ENCODE measurements around the gene PDZD4. TPM values are rescaled to one million over a fixed set of nuclear protein-coding genes. Genes with fewer than 3 reads are reported as not detected.

Gene PDZD4
- total and polyA plus RNA-seq, 10 of the 15 experiments (the other 5 are each of a cell fraction or from before 2014, with no cell fraction given), result 0.01 to 0.15 (median 0.04) TPM; not detected in 6

DNA sequence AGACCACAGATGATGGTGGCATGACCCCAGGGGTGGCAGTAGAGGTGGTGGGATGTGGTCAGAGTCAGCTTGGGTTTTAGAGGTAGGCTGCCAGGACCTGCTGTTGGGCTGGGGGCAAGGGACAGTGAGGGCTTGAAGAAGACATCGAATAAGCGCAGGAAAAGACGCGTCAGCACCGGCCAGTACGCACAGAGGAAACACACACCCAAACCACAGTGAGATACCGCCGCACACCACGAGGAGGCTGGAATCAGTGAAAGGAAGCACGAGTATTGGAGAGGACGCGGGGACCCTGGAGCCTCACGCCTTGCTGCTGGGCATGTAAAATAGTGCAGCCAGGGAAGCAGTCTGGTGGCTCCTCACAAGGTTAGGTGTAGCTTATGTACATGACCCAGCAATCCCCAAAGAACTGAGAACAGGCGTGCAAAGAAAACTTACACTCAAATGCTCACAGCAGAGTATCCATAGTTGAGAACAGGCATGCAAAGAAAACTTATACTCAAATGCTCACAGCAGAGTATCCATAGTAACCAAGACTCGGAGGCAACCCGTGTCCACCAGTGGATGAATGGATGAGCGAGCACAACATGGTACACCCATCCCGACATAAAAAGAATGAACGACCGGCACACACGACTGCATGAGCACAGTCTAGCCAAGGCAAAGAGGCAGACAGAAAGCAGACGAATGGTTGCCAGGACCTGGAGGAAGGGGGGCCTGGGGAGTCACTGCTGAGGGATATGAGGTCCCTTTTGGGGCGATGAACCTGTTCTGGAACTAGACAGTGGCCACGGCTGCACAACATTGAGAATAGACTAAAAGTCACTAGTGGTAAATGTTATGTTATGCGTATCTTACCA is 13.3 kb downstream of the PDZD4 start:
- no peak for FAIRE-seq

DNA sequence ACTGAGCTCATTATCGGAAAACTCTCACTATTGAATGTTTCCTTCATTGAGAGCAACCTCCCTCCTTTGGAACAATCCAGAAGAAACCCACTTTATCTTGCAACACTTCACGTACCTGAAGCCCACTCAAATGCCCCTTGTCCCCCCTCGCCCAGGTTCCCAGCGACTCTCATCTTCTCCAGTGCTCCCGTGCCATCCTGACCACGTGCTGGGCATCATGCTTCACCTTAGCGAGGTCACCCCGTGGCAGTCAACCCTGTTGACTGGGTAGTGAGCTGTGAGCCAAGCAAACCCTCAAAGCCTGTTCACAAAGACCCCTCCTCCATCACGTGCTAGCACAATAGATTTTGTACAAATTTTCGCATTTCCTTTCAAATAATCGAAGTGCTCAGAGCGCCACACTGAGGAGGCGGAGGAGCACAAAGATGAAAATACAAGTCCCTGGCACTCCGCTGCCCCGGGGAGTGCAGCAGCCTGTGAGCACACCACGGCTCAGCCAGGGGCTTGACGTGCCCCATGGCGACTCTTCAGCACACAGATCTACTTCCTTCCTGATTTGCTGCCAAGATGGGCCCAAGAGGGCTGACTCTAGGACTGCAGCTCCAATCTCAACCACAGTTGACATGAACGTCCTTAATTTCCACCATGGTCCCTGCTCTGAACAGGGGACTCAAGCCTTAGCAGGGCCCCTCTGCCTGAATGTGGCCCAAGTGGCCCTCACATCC is 15.6 kb downstream of the PDZD4 start:
- Histone ChIP-seq H3K36me3 (ENCODE audit: control insufficient read depth in 2 of 2, insufficient read depth in 2 of 2, low read length in 1 of 2) (no peaks in the 10 kb centered on the region), H3K9ac (ENCODE audit: control insufficient read depth, insufficient read depth, low read length) (no peak overlapping the region), H3K4me3 (no peak overlapping the region), H3K27ac (ENCODE audit: control insufficient read depth, insufficient read depth) (no peak overlapping the region), H3K27me3 (replicated peaks in 1 of 2; ENCODE audit: control insufficient read depth in 2 of 2, insufficient read depth in 2 of 2, low read length in 1 of 2) (no peaks in the 10 kb centered on the region), H2AFZ (ENCODE audit: control insufficient read depth, low read depth, low read length) (no peak overlapping the region), H3K4me1 (ENCODE audit: control insufficient read depth, insufficient read depth, low read length) (no peaks in the 10 kb centered on the region), H3K9me3 (replicated peaks; ENCODE audit: control insufficient read depth, insufficient read depth, low read length) (no peaks in the 10 kb centered on the region; the same call in 2 of the 3 replicates), H3K79me2 (ENCODE audit: control insufficient read depth, insufficient read depth, low read length) (no peaks in the 10 kb centered on the region), H4K20me1 (ENCODE audit: control insufficient read depth, insufficient read depth) (no peaks in the 10 kb centered on the region), H3K4me2 (ENCODE audit: control insufficient read depth, insufficient read depth) (no peak overlapping the region)
- BruUV-seq (replicated peaks), result no TSS peak
- WGBS (ENCODE audit: insufficient coverage, insufficient replicate concordance, low lambda C conversion rate, missing lambda C conversion rate), result 34% methylated on average over 19 of the region's 19 CpGs
- ChIA-PET POLR2A (no interaction called here), CTCF (interaction anchor here (0.5 kb wide), 1 partner anchor 114 kb away, joined by 3 read pairs; no protein-coding TSS in a partner anchor), SMC1A (ENCODE audit: uncharacterized antibody, unreplicated experiment) (no interaction called here), RAD21 (ENCODE audit: unreplicated experiment) (no interaction called here)
- intact Hi-C loops (cut with micrococcal nuclease; ENCODE audit: unreplicated experiment), result no loop called here
- ATAC-seq (no peak), DNase-seq (ENCODE audit: low read depth, low spot score) (no peak), FAIRE-seq (no peak)
- in situ Hi-C loops (cut with MboI), result loop anchor here (25.0 kb wide), 1 partner anchor 627 kb away; the partner anchor contains the start of gene MAGEA1
- no peak for TF ChIP-seq FOXM1 (IDR thresholded peaks at IDR 0.05; ENCODE audit: low read depth, low read length)
- no peak for TF ChIP-seq RFX5 (IDR thresholded peaks at IDR 0.05; ENCODE audit: low read depth, low read length)
- no peak for TF ChIP-seq MEF2A (IDR thresholded peaks at IDR 0.05; ENCODE audit: insufficient read depth, low read depth, low read length)
- no peak for TF ChIP-seq HDAC2 (IDR thresholded peaks at IDR 0.05)
- no peak for TF ChIP-seq HDAC6 (IDR thresholded peaks at IDR 0.05; ENCODE audit: unreplicated experiment)
- TF ChIP-seq ZNF384 (IDR thresholded peaks at IDR 0.05; ENCODE audit: borderline replicate concordance, low read depth, low read length), result no peak
- TF ChIP-seq MYC (IDR thresholded peaks at IDR 0.05; ENCODE audit: insufficient read depth, insufficient read length, insufficient replicate concordance, low read length, severe bottlenecking), result no peak
- TF ChIP-seq BHLHE40 (IDR thresholded peaks at IDR 0.05; ENCODE audit: borderline replicate concordance in 1 of 2, low read depth in 2 of 2, low read length in 1 of 2), result no peak
- TF ChIP-seq IRF3 (IDR thresholded peaks at IDR 0.05), result no peak
- no peak for TF ChIP-seq JUND (IDR thresholded peaks at IDR 0.05; ENCODE audit: low read depth, low read length)
- TF ChIP-seq, protein P1, sequence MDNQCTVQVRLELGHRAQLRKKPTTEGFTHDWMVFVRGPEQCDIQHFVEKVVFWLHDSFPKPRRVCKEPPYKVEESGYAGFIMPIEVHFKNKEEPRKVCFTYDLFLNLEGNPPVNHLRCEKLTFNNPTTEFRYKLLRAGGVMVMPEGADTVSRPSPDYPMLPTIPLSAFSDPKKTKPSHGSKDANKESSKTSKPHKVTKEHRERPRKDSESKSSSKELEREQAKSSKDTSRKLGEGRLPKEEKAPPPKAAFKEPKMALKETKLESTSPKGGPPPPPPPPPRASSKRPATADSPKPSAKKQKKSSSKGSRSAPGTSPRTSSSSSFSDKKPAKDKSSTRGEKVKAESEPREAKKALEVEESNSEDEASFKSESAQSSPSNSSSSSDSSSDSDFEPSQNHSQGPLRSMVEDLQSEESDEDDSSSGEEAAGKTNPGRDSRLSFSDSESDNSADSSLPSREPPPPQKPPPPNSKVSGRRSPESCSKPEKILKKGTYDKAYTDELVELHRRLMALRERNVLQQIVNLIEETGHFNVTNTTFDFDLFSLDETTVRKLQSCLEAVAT (IDR thresholded peaks at IDR 0.05), result no peak
- no peak for TF ChIP-seq ZBED1 (IDR thresholded peaks at IDR 0.05; ENCODE audit: borderline replicate concordance)

More for the DNA sequence above, 13.3 kb downstream of the PDZD4 start:
- Histone ChIP-seq H3K9ac (ENCODE audit: control insufficient read depth, insufficient read depth, low read length) (no peak overlapping the region), H2AFZ (ENCODE audit: control insufficient read depth, low read depth, low read length) (no peak overlapping the region), H3K79me2 (ENCODE audit: control insufficient read depth, insufficient read depth, low read length) (no peaks in the 10 kb centered on the region), H3K4me3 (no peak overlapping the region), H3K27ac (ENCODE audit: control insufficient read depth, insufficient read depth) (no peak overlapping the region), H3K4me1 (ENCODE audit: control insufficient read depth, insufficient read depth, low read length) (no peaks in the 10 kb centered on the region), H3K4me2 (ENCODE audit: control insufficient read depth, insufficient read depth) (no peak overlapping the region), H3K9me3 (replicated peaks; ENCODE audit: control insufficient read depth, insufficient read depth, low read length) (no peaks in the 10 kb centered on the region), H3K36me3 (ENCODE audit: control insufficient read depth in 2 of 2, insufficient read depth in 2 of 2, low read length in 1 of 2) (no peaks in the 10 kb centered on the region), H3K27me3 (replicated peaks in 1 of 2; ENCODE audit: control insufficient read depth in 2 of 2, insufficient read depth in 2 of 2, low read length in 1 of 2) (no peaks in the 10 kb centered on the region), H4K20me1 (ENCODE audit: control insufficient read depth, insufficient read depth) (no peaks in the 10 kb centered on the region)
- TF ChIP-seq ZNF24 (IDR thresholded peaks at IDR 0.05), result no peak
- TF ChIP-seq MXI1 (IDR thresholded peaks at IDR 0.05; ENCODE audit: low read depth, low read length), result no peak
- TF ChIP-seq ATF7 (IDR thresholded peaks at IDR 0.05; ENCODE audit: low read depth), result no peak
- SMC1A ChIA-PET (ENCODE audit: uncharacterized antibody, unreplicated experiment), result no interaction called here
- intact Hi-C loops (cut with micrococcal nuclease; ENCODE audit: unreplicated experiment) (no loop called here), in situ Hi-C loops (cut with MboI) (loop anchor here (25.0 kb wide), 1 partner anchor 630 kb away; the partner anchor contains the start of gene MAGEA1)
- DNase-seq (ENCODE audit: low read depth, low spot score), result no peak
- CTCF ChIA-PET, result no interaction called here
- ATAC-seq, result peak; percentile 35; the same call in 2 of the 3 replicates
- RAD21 ChIA-PET (ENCODE audit: unreplicated experiment), result no interaction called here
- no TSS peak for BruUV-seq (replicated peaks)
- POLR2A ChIA-PET, result no interaction called here
- 35% methylated on average over 25 of the region's 25 CpGs for WGBS (ENCODE audit: insufficient coverage, insufficient replicate concordance, low lambda C conversion rate, missing lambda C conversion rate)

All from GM12878 (cell line).